HL-60/S4 (cell line): ENCODE measurements around the gene AATF.

ENCODE experiments used
- in situ Hi-C: fragments of 300-500 bp; cut with MboI; formaldehyde crosslinking; loops from 2 replicates; pipeline ENCODE4 v1.14.3; 2022; ENCODE audit warnings: low sequenced_read_pairs

Gene AATF

GRCh38 chr17:37098152-37098551 lies 149.4 kb downstream of the AATF start:
- in situ Hi-C loops = no loop called here

- in situ Hi-C loops = no loop called here
Observed at GRCh38 chr17:37098910-37099664, 150.3 kb downstream of the AATF start.

GRCh38 chr17:37100231-37100630 lies 151.5 kb downstream of the AATF start:
- in situ Hi-C loops = no loop called here

GRCh38 chr17:37101306-37101705 lies 152.6 kb downstream of the AATF start:
- in situ Hi-C loops = no loop called here

GRCh38 chr17:37103231-37103630 lies 154.5 kb downstream of the AATF start:
- in situ Hi-C loops = no loop called here

- in situ Hi-C loops = no loop called here
Observed at GRCh38 chr17:37106049-37106448, 157.3 kb downstream of the AATF start.
